ENCODE results near the gene TMEM236.

The TMEM236 gene

GRCh38 chr10:17831896-17832295 lies 79.9 kb downstream of the TMEM236 start:
- no peak for DNase-seq

GRCh38 chr10:17833656-17834055 lies 81.7 kb downstream of the TMEM236 start:
- DNase-seq = no peak

GRCh38 chr10:17835688-17836087 lies 83.7 kb downstream of the TMEM236 start:
- no peak for DNase-seq

GRCh38 chr10:17836942-17837341 lies 84.9 kb downstream of the TMEM236 start:
- no peak for DNase-seq

GRCh38 chr10:17838080-17838648 lies 86.2 kb downstream of the TMEM236 start:
- DNase-seq = peak; percentile 87

GRCh38 chr10:17841050-17841449 lies 89.0 kb downstream of the TMEM236 start:
- no peak for DNase-seq

- DNase-seq = no peak
These were observed 90.6 kb downstream of the TMEM236 start for GRCh38 chr10:17842641-17843040.

GRCh38 chr10:17847585-17848296 lies 95.7 kb downstream of the TMEM236 start:
- DNase-seq = peak; percentile 94

- no peak for DNase-seq
These were observed 96.6 kb downstream of the TMEM236 start for GRCh38 chr10:17848646-17849045.
